Tongue (tissue), 2 donors: ENCODE measurements around the gene ARHGEF3. TPM values are rescaled to one million over a fixed set of nuclear protein-coding genes. Genes with fewer than 3 reads are reported as not detected.
"Not testable (repeated sequence)": the region's sequence is repeated elsewhere in the genome, so short reads cannot be mapped to it uniquely, and the experiment has no call there.

Experiments
- DNase-seq: peaks from one replicate; pipeline ENCODE4 v3.0.0-alpha.2; 2015
- total RNA-seq: library from RNA; depleted of rRNA; stranded (reverse); fragments of >200 nt; gene quantifications from one replicate; pipeline ENCODE4 v1.2.3, GENCODE V29; 2014

Gene ARHGEF3
- total RNA-seq, 1 donor from 2014 or later: 29.4 TPM

DNA sequence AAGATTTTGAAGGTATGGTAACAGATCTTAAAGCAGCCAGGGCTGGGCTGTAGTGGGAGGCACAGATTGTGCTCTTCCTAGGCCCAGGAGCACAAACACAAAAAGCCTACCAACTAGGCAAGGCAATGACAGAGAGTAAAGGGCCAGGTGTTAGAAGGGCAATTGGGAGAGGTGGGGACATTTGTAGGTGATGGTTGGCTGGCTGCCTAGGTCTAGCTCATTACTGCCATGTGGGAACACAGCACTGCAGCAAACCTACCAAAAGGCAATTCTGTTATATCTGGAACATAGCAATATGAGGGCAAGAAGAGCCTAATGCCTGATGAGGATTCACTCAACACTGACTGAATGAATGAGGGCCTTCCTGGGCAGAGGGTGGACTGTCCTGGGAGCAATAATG, 30.4 kb downstream of the ARHGEF3 start:
- no peak for DNase-seq

DNA sequence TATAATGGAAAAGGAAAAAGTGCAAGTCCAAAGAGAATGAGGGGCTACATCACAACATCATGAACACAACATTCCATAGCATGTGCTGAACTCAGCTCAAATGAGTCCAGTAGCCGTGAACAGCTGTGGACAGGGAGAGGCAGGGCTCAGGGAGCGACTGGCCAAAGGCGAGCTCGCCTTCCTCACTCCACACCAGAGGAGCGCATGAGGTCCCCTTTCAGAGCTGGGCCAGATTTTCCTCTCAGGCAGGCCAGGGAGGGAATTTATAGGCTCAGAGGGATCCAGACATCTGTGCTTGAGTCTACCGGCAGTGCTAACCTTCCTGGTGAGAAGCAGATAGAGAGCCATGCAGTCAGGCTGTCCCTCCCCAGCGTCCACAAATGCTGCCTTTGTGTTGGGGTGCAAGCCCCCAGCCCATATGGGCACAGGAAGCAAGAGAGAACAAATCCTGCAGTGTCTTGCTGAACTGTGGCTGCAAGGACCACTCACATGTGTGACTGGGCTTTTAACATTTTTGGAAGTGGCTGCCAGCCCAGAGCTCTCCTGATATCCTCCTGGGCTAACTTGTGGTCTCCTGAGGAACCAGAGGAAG, 32.5 kb downstream of the ARHGEF3 start:
- peak; percentile 38 for DNase-seq

DNA sequence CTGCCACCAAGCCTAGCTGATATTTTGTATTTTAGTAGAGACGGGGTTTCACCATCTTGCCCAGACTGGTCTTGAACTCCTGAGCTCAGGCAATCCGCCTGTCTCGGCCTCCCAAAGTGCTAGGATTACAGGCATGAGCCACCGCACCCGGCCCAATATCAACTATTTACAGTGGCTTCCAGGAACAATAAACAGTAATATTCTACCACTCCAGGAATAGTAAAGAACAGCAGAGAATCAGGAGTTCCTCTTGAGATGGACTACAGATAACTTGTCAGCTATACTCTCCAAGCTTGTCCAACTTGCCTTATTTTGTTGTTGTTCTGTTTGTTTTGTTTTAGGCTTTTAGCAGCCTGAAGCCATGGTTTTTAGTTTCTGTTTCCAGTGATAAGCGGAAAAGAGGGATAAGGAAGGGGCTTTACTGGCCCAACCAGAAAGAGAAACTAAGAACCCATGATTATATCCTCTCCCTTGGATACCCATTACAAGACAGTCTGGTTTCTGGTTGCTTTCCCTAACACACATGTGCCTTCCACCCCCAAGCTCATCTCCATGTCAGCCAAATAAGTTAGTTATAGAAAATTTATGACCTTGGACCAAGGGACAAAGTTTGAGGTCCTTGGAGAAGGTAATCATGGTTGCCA, 36.7 kb downstream of the ARHGEF3 start:
- DNase-seq: no peak

DNA sequence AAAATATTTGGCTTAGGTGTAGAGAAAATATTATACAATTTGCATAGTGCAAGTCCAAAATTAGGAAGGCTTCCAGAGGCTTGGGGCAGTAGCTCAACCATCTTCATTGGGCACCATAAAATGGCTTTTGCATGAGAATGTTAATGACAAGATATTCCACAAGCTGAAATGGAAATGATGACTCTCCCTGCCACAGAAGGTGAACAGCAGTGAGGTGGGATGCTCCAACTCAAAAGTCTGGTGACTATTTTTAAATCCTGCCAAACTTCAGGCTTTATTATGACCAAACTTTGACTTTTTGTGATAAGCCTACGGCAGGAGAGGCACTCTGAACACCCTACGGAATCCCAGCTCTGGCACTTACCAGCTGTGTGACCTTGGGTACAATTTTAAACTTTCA, 37.6 kb downstream of the ARHGEF3 start:
- DNase-seq: no peak

DNA sequence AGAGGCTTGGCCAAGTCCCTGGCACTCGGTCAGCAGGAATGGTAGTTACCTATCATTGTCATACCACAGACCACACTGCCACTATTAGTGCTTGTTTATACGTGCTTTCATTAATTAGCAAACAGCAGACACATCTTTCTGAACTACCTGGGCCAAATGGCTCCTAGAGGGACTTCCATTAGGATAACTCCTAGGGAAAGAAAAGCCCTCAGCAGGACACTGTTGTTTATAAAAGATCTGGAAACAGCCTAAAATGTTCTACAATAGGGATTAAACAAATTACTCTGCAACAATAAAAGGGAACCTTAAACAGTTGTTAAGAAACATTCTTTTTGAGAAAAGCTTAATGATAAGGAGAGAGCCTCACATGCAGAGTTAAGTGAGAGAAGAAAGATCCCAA, 38.5 kb downstream of the ARHGEF3 start:
- no peak for DNase-seq

DNA sequence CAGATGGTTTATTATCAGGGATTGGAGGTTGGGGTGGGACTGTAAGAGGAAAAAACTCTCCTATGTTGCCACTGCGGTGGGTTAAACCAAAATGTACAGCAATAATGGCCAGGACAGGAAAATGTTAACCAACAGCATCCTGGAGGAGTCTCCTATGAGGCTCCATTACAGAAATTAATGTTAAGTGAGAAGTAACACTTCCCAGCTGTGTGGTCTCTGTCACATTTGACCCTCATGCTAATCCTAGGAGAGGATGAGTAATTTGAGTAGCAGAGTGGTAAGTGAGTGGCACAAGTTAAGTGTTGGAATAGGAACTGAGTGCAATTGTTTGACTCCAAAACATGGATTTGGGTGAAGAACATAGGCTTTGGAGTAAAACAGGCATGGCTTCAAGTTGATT, 39.0 kb downstream of the ARHGEF3 start:
- no peak for DNase-seq

DNA sequence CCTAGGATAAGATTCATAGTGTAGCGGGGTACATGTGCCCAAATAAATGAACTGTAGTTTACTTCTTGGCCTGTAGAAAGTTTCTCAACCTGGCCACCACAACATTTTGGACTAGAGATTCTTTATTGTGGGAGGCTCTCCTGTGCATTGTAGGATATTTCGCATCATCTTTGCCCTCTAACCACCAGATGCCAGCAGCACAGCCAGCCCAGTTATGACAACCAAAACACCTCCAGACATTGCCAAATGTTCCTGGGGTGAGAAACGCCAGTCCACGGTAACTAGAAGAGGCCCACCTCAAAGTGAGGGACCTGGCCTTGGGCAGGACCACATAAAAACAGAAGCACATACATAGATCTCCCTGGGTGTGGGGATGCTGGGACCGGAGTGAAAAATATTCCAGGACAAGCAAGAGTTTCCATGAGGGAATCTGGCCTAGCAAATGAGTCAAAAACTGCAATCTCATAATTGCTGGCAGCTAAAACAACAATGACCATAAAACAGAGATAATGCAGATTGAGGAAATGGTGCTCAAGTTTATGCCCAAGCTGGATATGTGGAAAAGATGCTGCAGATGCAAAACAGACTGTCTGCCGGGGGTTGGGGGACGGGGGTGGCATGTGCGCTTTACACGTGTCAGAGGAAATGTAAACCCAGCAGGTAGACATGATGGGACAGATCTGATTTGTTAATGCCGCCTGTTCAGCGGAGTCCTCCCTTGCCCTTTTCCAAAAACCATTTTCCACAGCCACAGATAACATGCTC, 39.7 kb downstream of the ARHGEF3 start:
- no peak for DNase-seq

DNA sequence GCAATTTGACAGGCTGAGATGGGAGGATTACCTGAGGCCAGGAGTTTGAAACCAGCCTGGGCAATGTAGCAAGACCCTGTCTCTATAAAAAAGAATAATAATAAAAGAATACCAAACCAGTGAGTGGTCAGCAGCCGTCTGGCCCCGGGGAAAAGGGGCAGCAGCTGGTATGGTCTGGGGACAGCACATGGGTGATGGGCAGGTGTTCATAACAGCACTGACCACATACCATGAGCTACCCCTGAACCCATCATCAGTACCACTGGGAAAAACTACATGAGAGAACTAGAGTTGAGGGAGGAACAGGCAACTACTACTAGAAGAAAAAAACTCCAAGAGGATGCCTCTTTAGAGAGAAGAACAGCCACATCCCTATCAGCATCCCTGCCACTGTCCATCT, 40.7 kb downstream of the ARHGEF3 start:
- no peak for DNase-seq

DNA sequence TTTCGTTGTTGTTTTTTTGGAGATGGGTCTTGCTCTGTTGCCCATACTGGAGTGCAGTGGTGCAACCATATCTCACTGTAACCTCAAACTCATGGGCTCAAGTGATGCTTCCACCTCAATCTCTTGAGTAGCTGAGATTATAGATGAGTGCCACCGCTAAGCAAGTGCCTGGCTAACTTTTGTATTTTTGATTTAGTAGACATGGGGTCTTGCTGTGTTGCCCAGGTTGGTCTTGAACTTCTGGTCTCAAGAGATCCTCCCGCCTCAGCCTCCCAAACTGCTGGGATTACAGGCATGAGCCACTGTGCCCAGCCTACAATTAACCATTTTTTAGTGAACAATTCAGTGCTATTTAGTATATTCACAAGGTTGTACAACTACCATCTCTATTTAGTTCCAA, 42.2 kb downstream of the ARHGEF3 start:
- no peak for DNase-seq

DNA sequence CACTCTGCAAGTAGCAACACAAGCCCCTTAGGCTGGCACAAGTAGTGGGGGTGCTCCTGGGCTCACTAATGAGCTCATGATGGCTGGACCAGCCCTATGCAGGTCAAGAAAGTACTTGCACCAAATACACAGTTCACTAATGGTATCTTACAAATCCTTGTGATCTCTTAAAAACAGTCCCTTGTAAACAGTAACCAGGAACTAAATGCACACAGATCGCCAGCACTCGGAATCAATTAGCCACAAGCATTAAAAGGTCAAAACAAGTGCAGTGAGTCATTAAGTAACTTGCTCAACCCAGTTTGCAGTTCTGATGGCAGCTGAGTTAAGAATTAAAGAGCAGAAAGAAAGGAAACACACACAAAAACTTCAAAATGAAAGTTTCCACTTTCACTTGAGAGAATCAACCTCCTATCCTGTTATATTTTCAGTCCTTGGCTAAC, 43.2 kb downstream of the ARHGEF3 start:
- DNase-seq: no peak

DNA sequence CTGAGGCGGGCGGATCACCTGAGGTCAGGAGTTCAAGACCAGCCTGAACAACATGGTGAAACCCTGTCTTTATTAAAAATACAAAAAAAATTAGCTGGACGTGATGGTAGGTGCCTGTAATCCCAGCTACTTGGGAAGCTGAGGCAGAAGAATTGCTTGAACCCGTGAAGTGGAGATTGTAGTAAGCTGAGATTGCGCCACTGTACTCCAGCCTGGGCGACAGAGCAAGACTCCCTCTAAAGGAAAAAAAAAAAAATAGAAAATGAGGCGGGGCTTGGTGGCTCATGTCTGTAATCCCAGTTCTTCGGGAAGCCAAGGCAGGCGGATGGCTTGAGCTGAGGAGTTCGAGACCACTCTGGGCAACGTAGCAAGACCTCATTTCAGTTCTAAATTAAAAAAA, 43.7 kb downstream of the ARHGEF3 start:
- DNase-seq: not testable (repeated sequence)

DNA sequence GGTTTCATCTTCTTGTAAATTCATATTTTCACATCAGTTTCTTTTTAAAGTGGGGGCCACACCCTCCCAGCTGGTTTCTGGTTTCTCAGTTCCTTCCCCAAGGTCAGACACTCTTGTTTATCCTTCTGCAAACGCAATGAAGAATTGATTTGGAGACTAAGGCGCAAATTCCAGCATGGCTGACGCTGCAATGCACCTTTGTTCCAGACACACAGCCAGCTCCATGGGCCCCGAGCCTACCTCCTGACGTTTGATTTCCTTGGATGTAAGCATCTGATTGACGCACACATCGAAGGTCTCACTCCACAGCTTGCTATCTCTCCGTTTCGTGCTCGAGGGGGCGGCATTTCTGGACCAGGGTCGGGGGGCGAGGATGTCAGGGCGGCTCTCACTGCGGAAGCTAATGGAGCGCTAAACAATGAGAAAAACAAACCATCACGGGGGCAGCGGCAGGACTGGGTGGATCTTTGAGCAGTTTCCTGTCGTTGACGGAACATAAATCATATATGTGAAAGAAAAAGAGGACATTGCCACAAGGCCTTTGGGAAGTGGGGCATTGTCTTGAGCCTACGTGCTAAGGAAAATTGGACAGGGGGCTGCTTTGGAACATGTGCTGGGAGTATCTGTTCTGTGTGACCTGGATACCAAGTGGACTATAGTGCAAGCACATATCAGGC, 46.9 kb downstream of the ARHGEF3 start:
- no peak for DNase-seq

DNA sequence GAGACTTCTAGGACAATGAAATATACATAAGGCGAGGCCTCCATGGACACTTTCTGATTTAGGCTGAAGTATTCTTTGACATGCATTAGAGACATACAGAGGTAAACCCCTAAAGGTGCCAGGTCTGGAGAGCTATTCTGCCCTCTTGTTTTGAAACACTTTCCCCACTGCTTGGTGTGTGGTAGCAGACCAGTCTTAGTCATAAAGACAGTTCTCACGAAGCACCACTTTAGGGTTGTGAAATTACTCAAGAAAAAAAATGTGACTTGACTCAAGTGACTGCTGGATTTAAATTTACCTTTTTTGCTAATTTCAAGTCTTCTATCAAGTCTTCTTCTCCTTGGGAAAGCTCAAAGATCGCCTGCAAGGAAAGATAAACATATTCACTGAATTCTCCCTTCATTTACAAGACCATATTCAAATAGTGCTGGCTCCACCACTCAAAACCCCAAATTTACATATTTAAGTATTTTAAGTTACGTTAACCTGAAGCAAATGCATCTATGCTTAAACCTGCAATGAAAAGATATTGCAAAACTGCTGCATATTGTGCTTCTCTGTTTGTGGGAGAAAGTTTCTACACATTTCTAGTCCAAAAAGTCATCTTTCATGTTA, 48.4 kb downstream of the ARHGEF3 start:
- DNase-seq: no peak

DNA sequence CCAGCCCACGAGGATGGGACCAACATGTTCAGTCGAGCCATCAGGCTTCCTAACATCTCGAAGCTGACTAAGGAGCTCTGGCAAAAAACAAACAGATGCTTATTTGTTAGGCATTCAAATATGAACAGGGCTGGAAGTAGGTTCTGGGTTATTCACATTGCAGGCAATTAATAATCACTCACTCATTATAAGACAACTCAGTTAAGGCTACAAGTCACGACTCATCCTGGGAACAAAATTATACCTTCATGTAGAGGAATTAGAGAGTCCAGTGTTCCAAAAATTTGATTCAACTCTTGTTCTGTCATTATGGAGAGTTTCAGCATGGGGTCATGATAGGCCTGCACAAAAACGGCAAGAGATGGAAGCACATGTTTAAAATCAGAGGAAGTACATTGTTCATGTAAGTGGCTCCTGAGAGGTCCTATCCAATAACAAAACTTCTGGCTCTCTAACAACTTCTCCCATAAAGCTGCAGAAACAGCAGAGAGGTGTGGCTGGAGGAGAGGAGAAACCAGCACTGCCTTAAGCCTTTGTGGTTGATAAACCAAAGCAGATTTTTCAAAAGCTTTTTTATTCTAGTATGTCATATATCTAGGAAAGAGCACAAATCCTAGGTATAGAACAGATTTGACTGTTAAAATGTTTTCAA, 50.6 kb downstream of the ARHGEF3 start:
- no peak for DNase-seq

DNA sequence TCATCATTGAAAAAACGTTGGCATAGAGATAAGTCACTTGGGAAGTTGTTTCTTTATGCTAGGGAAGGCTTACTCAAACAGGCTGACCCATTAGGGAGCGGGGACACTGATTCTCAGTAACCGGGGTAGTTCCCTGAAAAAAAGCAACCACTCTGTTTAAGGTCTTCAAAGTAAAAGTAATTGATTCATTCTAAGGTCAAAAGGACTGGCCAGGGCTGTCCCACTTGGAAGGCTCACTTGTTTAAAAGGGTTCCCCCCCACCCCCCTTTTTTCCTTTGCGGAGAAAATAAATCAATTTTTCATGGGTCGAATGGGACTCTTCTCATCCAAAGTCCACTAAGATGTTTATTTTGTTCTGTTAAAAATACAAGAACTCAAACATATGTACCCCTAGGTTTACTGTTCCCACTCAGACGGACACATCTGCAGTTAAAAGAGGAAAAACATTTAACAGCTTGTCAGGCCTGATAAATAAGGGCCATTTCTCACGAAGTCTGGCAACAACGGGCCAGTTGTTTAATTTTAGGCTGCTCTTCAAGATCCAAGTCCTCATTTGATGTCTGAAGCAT, 53.0 kb downstream of the ARHGEF3 start:
- no peak for DNase-seq

DNA sequence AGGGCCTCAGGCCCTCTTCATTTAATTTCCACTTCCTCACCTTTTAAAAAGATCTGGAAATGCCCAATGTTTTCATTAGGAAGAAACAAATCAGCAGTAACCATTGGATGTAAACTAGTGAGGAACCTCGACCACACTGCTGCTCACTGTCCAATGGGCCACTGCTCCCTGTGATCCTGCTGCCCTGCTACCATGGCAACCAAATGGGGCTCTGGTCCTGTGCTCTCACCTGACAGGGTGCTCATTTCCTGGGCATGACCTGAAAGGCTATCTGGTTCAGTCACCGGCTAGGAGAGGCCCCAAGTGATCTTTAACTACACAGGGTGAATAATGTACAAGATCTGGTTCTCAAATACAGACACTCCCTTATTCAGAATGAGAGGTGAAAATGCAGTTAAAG, 54.6 kb downstream of the ARHGEF3 start:
- DNase-seq: no peak

DNA sequence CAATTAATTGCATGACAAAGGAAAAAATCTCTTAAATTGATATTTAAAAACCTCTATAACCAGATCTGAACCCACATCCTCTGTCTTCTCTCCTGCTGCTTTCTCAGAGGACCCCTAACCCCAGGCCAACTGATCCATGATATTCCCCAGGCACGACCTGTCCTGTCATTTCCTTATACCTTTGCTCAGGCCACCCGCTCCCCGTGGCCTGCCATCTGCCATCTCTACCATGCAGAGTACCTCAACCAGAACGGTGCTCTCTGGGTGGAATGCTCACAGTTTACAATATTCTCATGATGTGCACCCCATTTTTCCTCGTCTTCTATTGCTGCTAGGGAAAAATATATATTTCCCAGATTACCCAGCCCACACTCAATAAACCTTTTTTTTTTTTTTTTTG, 57.7 kb downstream of the ARHGEF3 start:
- no peak for DNase-seq

DNA sequence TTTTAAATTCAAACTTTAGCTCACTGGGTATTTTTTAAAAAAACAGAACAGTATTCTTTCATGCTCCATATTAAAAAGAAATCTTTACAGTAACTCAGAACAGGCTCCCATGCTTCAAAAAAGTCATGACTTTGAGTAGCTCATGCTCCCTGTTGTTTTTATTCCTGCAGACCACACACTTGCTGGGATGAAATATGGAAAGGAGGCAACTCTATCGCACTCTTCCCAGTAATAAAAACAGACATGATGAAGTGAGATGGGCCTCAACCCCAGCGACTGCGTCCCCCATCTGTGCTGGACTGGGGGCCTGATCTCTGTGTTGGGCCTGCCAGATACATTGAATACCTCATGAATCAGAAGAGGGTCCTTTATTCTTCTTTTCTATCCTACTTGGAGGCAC, 58.9 kb downstream of the ARHGEF3 start:
- DNase-seq: no peak

DNA sequence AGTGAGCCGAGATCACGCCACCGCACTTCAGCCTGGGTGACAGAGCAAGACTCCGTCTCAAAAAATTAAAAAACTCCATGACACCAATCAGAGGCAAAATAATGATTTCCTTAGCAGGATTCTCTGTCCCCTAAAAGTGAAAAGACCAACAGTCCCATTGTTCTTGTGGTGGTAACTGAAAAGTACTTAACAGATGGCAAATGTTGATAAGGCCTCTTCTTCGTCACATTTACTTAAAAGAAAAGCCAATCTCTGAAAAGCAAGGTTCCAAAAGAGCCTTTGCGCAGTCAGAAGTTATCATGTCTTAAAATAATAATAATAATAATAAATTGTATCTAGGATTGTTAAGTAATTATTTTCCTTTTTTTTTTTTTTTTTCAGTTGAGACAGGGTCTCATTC, 62.7 kb downstream of the ARHGEF3 start:
- no peak for DNase-seq

DNA sequence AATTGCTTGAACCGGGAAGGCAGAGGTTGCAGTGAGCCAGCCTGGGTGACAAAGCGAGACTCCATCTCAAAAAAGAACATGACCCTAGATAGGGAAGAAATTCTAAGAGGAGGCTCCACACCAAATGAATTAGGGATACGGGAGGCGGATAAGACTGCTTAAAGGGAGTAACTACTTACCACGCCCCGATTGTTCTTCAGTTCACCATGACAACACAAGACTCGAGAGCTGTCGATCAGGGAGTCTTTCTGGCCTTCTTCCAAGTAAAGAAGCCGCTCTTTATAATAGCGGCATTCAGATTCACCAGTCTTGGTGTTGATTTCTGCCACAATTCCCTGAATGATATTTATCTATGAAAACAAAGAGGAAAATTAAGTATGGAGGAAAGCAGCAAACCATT, 64.7 kb downstream of the ARHGEF3 start:
- DNase-seq: peak; percentile 5

DNA sequence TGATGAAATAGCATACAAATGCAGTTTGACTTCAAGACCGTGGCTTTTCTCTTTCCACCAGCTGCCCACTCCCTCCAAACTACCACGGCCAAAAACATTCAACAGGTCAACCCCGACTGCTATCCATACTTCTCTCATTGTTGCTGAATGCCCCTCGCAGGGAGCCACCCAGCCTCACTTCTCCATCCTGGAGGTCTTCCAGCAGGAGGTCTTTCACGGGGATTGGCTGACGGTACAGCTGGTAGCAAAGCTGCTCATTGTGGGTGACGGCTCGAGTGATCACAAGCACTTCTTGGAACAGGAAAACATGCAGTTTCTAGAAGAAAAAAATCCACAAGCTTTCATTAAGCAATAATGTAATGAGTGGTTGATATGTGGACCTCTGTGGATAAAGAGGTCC, 69.6 kb downstream of the ARHGEF3 start:
- no peak for DNase-seq

DNA sequence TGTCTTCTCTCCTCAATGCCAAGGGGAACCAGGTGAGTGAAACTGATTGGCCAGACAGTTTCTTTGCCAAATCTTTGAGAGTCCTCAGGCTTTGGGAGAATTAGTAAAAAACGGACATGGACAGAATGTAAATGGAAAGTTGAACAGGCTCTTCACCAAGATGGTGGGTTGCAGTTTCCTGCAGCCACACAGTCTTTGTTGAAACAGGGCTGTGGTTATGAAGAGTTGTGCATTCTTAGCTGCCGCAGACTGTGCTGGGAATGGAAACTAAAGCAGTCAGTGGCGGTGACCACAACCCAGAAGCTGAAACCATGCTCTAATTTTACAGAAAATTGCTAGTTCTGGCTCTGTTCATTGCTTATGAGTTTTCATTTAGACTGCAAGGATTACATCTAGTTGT, 76.6 kb downstream of the ARHGEF3 start:
- no peak for DNase-seq
